Fibroblast of skin of left biceps (primary cell): Measurements from ENCODE around the gene PHLPP2.

Experiments used
- DNase-seq, 2 experiments: peaks; one replicate each; pipeline ENCODE4 v3.0.0-alpha.2; 2013; ENCODE audit warnings: low read depth in 2 of 2

The PHLPP2 gene, protein sequence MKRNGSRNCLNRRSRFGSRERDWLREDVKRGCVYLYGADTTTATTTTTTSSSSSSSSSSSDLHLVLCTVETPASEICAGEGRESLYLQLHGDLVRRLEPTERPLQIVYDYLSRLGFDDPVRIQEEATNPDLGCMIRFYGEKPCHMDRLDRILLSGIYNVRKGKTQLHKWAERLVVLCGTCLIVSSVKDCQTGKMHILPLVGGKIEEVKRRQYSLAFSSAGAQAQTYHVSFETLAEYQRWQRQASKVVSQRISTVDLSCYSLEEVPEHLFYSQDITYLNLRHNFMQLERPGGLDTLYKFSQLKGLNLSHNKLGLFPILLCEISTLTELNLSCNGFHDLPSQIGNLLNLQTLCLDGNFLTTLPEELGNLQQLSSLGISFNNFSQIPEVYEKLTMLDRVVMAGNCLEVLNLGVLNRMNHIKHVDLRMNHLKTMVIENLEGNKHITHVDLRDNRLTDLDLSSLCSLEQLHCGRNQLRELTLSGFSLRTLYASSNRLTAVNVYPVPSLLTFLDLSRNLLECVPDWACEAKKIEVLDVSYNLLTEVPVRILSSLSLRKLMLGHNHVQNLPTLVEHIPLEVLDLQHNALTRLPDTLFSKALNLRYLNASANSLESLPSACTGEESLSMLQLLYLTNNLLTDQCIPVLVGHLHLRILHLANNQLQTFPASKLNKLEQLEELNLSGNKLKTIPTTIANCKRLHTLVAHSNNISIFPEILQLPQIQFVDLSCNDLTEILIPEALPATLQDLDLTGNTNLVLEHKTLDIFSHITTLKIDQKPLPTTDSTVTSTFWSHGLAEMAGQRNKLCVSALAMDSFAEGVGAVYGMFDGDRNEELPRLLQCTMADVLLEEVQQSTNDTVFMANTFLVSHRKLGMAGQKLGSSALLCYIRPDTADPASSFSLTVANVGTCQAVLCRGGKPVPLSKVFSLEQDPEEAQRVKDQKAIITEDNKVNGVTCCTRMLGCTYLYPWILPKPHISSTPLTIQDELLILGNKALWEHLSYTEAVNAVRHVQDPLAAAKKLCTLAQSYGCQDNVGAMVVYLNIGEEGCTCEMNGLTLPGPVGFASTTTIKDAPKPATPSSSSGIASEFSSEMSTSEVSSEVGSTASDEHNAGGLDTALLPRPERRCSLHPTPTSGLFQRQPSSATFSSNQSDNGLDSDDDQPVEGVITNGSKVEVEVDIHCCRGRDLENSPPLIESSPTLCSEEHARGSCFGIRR (N-terminal part only)

DNA sequence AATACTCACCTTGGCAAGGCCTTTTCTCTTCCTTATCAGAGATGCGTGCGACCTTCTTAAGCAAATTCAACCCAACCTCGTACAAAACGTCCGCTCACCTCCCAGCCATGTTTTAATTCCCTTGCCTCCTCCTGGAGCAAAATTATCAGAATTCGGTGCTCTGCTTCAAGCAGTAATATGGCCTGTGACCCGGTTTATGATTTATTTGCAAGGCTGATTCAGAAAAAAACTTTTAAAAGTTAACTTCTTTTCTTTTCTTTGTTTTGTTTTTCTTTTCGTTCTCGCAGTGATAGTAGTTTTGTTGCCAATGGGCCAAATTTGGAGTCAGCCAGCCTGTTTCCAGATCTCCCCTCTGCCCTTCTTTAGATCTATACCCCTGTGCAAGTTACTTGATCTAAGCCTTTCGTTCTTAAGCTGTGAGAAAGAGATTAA, at the start of gene PHLPP2:
Gene PHLPP2 (minus strand): TSS at position 382 of the 432 bp plus-strand sequence. CDS start 9,906 bp downstream, outside the sequence.
- no peak for DNase-seq

DNA sequence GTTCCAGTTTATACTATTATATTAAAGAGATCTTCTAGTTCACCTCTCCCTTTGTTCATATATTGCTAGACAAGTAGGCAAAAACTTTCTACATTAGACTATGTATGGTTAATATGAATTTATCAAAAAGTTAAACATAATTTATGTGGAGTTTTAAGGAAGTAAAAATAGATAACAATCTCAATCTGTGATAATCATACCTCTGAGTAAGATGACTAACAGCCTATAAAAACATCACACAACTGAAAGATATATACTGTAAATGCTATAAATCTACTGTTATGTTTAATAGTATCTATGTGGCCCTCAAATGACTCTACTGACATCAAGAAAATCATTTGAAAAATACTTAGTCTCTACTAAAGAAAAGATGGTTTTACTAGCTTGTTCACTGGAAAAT, 47.1 kb upstream of the PHLPP2 start:
- DNase-seq = no peak

DNA sequence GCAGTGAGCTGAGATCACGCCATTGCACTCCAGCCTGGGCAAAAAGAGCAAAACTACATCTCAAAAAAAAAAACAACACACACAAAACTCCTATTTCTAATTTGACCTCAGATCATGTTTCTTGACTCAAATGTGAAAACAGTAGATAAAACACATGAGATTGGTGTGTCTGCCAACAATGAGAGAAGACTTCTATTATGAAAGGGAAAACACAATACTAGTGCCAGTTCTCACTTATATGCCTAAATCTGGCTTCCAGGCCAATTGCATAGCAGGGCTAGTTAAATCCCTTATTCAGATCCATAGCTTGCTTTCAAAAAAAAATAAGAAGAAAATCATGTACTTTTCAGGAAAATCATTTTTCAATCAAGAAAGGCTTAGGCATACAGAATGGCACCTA, 44.7 kb upstream of the PHLPP2 start:
- DNase-seq = no peak

DNA sequence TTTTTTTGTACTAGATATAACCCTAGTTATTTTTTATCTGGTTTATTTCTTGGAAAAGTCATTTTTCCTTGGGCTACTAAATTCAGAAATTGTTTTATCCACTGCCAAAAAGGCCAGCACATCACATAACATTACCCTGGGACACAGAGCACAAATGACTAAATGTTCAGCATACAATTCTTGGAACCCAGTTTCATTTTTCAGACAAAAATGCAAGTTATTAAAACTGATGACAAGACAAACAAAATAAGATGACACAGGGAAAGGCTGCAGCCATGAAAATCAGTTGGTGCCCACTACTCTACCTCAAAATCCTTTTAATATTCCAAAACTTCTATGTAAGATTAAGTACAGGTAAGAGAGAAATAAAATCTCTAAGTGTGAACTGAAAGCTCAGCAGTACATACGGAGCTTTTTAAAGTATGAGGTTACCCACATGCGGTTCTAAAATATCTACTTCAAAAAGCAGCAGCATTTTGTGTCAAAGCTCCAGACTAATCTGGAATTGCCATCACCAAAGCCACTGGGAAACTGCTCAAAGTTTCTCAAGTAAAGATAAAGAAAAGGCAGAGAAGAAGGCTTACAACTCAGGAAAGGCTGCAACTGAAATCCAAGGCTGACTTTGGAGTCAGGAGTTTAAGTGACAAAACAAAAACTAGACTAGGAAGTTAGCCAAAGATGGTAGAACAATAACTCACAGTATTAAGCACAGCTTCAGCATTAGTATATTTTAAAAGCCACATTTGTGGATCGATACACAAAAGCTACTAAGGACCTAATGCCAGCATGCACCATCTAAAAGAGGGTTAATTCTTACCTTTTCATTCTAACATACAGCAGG, 42.8 kb upstream of the PHLPP2 start:
- DNase-seq = no peak

DNA sequence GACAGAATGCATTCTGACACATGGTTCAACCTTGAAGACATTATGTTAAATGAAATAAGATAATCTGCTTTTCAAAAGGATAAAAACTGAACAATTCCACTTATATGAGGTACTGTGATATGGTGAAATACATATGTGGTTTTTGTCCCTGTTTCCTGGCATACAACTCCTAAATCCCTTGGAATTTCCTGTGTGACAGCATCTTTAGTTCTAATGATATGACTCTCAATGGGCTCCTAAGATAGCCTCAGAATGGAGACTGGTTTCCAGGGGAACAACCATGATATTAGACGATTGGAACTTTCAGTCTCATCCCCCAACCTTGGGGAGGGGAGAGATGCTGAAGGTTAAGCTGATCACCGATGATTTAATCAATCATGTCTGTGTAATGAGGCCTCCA, 37.7 kb upstream of the PHLPP2 start:
- peak; percentile 26 to 33 for DNase-seq

DNA sequence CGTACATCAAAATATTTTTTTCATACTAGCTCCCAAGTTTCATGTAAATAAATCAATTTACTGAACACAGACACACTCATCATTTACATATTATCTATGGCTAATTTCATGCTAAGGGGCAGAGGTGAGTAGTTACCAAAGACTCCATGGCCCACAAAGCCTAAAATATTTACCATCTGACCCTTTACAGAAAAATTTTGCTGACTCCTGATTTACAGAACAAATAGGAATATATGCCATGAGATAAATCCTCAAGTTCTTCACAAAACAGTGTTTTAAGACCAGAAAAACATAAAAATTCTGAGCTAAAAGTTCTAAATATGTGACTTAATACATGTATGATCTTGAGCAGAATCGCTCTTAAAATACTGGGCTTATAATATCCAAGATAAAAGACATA, 36.6 kb upstream of the PHLPP2 start:
- no peak for DNase-seq

DNA sequence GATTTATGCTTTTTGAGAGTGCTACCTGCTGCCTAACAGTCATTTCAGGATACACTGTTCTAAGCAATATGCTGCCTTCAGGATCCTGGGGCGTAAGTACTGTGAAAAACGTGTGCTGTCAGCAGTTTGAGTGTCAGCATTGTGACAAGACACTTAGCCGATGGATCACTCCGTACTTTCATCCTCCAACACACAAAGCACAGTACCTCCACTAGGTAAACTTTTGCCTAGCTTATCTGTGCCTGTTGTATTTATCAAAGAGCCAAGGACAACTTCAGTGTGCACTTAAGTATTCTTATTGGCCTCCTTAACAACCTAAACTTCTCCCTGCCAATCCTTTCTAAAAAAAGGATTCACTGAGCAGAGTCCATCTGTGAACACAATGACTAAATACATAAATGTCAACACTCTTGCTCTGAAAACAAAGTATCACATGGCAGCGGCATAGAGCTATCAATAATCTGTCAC, 33.8 kb upstream of the PHLPP2 start:
- no peak for DNase-seq

DNA sequence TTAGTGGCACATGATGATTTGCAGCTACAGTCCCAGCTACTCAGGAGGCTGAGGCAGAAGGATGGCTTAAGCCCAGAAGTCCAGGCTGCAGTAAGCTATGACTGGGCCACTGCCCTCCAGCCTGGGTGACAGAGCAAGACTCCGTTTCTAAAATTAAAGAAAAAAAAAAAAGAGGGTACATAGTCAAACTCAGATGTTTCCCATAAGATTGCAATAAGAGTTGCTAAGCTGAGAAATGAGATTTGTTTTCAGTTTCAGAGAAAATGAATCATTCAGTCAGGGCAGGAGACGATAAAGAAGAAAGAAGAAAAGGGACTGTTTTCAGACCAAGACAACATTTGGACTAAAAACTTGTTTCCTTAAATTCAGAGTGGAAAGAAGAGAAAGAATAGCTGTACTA, 30.2 kb upstream of the PHLPP2 start:
- DNase-seq = no peak

DNA sequence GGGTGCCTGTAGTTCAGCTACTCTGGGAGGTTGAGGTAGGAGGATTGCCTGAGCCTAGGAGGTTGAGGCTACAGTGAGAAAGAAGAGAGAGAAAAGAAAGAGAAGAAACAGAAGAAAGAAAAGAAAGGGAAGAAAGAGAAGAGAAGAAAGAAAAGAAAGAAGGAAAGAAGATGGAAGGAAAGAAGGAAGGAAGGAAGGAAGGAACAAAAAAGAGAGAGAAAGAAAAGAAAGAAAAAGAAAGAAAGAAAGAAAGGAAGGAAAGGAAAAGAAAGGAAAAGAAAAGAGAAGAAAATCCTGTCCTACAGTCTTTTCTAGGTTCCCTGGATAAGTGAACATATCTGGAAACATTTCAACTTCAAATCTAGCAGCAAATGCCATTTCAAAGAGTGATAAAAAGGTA, 29.6 kb upstream of the PHLPP2 start:
- no peak for DNase-seq

DNA sequence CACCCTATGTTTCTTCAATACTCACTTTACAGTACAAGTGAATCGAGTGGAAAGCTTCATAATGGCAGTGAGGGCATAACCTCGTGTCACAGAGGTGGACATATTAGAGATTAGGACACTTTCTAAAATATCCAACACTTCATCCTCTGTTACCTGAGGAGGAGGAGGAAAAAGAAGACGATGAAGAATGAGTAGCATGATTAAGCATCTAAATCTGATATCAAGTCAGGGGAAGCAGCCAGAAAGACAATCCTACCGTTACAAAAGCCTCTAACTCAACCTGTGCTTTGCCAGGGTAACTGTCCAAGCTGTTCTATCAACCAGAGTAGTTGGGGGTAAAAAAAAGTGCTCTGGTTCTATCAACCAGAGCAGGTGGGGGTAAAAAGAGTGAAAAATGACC, 23.7 kb upstream of the PHLPP2 start:
- no peak for DNase-seq

DNA sequence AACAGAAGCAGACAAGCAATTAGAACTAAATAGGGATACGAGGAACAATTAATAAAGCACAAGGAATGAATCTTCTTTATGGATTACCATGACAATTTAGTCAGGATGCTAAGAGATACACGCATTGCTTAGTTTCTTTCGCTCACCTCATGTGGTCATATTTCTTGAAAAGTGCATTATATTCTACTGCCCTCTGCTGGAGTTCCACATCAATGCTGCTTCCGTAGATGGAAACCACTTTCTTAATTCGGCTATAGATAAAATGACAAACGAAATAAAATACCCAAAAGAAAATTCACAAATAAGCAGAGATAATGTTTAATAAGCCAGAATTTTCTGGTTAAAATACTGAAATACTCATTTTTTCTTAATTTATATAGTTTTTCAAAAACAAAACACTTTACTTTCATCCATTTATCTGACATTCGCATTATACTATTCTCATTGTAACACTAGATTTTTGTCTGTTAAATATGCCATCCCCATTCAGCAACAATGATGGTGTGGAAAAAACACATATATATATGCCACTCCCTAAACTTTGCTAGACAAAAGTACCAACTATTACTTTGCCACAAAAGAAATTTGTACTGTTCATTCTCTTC, 22.0 kb upstream of the PHLPP2 start:
- DNase-seq = peak in 1 of 2 experiments; percentile 13

DNA sequence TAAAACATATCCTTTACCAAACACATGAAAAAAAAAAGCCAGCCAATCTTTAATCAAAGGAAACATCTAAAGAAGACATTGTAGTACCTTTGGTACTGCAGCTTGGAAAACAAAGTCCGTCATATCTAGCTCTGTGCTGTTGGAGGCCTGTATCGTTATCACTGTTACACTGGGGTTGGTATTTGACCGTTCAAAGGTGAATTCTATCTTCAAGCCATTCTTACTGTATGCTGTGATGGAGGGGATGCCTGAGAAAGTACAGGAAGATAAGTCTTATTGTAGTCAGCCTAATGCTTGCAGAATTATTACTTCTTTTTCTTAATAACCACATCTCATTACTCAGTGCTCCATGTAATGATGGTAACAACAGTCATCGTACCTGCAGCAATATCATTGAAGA, 14.4 kb upstream of the PHLPP2 start:
- DNase-seq = no peak

DNA sequence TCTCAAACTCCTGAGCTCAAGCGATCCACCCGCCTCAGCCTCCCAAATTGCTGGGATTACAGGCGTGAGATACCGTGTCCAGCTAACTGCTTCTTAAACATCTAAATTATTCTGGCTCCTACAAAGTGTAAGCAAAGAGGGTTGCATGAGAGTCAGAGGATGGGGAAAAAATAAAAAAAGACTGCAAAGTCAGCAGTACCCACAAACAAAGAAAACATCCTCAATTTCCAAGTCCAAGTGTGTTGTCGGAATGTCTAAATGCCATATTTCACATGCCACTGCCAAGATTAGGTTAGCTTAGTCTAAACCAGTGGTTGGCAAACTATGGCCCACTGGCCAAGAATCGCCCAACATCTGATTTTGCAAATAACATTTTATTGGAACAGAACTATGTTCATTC, 13.0 kb upstream of the PHLPP2 start:
- no peak for DNase-seq

DNA sequence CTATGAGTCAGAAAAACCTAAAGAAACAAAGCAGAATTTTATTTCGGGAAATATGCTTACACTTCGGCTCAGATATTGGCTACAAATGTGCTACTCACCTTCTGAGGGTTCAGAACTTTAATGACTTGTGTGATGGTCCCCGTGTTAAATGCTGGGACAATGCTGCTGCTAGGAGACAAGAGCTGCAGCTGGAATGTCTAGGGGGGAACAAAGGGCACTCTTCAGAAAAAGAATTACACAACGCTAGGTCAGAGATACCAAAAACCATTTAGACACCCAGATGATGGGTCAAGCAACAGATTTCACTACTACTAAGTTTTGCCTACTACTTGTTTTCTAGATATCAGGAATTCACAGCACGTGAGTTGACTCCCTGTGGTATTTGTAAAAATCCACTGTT, 10.0 kb upstream of the PHLPP2 start:
- no peak for DNase-seq

DNA sequence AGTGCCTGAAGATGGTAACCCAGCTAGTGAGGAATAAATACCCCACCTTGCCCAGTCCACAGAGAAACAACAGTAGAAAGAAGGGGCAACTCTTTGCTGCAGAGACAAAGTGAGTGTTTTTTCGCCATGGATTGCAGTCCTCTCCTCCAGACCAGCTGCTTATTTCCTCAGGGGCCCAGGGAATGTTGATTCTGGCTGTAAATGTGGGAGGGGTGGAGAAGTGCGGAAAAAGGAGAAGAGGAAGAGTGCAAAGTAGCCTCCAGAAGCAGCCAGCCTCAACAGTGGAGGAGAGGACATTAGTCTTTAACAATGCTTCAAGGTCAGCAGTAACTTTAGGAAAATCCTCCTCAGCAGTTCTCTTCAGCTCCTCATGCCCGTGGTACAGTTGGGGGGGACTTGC, 8.1 kb upstream of the PHLPP2 start:
- no peak for DNase-seq

DNA sequence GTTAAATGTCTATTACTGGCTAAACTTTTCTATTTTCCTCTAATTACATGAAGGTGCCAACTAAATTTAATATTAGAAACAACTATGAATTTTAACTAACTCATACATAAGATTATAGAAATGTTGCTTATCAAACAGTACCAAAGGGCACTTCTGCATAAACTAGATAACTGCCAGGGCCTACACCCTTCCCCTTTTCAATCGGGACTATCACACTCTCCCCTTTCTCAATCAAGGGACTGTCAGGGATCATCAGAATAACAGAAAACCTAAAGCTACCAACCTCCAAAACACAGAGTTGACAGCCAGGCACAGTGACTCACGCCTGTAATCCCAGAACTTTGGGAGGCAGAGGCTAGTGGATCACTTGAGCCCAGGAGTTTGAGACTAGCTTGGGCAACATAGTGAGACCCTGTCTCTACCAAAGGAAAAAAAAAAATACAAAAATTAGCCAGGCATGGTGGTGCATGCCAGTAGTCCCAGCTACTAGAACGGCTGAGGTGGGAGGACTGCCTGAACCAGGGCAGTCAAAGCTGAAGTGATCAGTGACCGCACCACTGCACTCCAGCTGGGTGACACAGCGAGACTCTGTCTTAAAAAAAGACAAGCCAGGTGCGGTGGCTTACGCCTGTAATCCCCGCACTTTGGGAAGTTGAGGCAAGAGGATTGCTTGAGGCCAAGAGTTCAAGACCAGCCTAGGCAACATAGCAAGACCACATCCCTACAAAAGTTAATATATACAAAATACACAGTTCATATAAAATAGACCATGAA, 3.2 kb upstream of the PHLPP2 start:
- DNase-seq = no peak

DNA sequence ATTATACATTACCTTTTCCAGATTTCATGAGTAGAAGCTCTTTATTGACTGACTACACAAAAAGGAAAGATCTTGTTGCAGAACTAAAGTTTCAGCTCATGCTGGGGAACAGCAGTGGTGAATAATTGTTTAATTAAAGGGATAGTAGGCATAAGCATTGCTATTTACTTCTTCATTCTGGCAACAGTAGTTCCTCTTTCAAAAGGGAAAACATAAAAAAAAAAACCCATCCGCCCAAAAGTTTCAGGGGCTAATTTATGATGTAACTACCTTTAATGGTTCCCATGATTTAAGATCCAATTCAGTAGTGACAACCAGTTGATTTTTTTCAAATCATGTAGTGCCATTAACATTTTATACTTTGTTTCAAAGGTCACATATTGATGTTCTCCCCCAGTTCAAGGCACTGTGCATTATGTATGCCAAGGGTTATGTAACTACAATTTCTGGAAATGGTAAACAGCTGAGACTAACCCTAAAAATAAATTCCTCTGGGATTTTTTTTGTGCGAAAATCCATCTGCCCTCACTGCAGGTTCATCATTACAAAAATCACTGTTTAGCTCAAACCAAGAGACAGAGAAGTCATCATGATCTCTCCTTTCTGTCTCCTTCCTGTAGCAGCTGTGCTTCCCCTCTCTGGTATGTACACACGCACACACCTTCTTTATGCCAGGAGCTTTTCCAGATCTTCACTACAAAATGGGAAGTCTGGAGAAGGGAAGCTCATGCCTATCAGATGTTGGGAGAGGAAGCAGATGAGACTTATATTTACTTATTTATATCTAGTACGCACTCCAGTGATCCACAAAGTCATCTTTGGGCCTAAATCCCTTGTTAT, 2.2 kb upstream of the PHLPP2 start:
- DNase-seq = no peak

DNA sequence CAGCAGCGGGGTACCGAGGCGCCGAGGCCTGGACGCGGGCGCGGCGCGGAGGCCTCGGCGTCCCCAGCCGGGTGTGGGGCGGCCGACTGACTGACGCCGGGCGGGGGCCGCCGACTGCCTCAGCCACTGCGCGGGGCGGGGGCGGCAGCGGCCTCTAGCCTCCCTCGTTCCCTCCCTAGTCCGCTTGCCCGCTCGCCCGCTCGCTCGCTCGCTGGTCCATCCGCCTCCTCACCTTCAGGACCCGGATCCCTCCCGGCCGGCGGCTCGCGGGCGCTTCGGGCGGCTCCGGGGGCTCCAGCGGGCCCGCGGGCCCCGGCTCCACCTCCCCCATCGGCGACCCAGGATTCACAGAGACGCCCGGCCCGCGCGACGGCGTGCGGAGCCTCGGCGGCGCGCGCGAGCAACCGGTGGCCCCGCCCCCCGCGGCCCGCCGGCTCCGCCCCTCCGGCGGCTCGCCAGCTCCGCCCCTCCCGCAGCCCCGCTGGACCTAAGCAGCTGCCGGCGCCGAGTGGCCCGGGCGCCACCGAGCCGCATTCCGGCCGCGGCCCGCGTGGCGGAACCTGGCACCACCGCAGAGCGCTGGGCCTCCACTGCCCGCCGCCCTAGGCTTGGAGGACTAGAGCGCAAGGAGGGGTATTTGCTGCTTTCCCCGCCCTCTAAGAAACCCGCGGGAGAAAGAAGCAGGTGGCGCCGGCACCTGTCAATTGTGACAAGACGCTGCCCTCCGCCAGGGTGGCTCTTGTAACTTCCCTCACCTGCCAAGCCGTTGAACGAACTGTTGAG, 773 bp downstream of the PHLPP2 start:
- peak; percentile 14 to 37 for DNase-seq
